Activated CD4-positive, alpha-beta T cell treated with anti-CD3 and anti-CD28 coated beads, Interleukin-2, amount 50 U/mL, for 16 hours (primary cell): Measurements from ENCODE around the gene ERG28.
A peak's percentile ranks its signal among the peaks of the same experiment; 100 is the strongest.
"Not testable (repeated sequence)": the region's sequence is repeated elsewhere in the genome, so short reads cannot be mapped to it uniquely, and the experiment has no call there.

ENCODE experiments used
- DNase-seq: peaks from one replicate; pipeline ENCODE4 v3.0.0-alpha.2; 2020

Gene ERG28, protein sequence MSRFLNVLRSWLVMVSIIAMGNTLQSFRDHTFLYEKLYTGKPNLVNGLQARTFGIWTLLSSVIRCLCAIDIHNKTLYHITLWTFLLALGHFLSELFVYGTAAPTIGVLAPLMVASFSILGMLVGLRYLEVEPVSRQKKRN

DNA sequence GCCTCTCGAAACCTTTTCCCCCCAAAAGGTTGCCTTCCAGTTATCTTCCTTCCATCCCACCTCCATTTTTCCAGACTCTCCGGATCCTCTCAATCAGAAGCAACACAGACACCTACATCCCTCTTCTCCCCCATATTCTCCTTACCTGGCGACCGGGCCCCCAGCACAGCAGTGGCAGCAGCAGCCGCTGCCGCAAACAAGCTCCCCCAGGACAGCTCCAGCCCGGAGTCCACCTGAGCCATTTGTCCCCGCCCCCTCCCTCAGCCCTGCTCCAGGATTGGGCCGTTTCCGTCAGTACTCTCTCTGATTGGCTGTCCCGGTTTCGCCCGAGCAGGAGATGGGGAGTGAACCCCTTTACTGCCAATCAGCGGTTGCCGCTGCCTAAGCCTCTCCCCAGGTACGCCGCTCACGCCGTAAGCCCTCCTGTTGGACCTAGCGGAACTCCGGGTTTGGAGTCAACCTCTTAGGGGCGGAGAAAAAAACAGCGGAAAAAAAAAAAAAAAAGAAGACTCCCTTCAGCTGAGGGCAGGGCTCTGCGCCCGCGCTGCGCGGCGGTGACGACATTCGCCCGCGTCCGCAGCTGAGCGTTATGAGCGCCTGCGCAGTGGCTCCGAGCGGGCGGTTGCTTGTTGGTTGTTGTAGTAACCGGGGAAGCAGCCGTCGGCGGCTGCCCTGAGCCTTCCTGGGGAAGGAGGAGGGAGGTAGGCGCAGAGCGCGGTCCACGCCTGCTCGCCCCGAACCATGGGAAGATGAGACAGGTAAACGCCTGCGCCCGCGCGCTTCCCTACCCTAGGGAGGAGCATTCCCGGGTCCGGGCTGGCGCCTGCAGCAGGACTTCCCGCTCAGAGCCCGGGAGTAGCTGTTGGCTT is at the start of gene ERG28, which contains the start of gene TTLL5:
Gene ERG28, minus strand, starts transcription at position 247 of the 869 bp plus-strand sequence. CDS start 3,374 bp downstream, outside the sequence.
Gene TTLL5, plus strand, starts transcription at position 617 of the 869 bp plus-strand sequence. CDS start 1,904 bp downstream, outside the sequence.
- DNase-seq, result peak; percentile 98

DNA sequence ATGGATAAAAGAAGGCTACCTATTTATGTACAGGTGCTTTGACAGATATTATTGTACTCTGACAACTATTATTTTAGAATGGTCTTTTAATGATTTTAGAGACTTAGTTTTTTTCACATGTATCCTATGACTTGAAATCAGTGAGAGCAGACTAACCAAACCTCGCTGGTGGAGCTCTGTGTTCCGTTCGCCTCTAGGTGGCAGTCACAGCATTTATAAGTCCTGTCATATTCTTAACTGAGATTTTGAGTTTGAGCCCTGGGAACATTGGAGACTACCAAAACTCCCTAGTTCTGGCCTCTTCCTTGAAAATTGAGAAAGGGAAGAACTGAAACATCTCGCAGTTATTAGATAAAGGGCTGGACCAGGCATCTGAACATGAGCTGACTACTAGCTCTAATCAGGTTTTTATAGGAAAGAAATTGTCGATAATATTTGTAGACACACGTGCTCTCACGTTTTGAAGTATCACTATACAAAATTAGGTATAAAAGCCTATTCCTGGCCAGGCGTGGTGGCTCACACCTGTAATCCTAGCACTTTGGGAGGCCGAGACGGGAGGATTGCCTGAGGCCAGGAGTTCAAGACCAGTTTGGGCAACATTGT is 48.6 kb upstream of the ERG28 start:
- DNase-seq, result peak; percentile 71

DNA sequence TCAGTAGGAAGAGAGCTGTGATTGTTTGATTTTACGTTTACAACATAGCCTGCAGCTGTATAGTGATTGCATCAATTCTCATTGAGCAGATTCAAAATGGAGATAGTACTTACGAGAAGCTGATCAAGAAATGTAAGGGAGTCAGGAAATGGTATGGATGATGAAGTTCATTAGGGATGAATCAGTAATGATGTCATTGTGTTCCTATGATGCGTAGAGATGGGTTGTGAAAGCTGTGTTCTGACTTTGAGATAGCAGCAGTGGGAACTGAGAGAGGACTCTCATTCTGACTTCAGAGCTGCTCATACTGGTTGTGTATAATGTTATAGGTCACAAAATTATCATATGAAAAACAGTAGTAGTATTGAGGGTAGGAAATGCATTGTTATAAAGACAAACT is 44.3 kb upstream of the ERG28 start:
- peak; percentile 8 for DNase-seq

DNA sequence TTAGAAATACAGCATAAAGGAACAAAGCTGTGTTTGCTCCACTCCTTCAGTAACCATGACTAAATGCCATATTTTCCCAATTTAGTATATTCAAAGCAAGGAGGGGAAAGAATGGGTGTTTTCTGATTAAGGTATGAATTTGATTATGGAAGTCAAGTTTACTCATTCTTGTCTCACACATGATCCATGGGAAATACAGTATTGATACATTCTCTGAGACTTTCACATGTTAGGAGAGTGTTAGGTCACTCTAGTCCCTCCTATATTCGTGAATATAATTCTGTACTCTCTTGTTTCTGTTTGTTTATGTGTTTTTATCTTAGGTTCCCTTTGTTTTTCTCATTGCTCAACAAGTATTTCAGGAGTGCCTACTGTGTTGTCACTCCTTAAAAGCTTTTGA is 42.8 kb upstream of the ERG28 start:
- DNase-seq, result no peak

DNA sequence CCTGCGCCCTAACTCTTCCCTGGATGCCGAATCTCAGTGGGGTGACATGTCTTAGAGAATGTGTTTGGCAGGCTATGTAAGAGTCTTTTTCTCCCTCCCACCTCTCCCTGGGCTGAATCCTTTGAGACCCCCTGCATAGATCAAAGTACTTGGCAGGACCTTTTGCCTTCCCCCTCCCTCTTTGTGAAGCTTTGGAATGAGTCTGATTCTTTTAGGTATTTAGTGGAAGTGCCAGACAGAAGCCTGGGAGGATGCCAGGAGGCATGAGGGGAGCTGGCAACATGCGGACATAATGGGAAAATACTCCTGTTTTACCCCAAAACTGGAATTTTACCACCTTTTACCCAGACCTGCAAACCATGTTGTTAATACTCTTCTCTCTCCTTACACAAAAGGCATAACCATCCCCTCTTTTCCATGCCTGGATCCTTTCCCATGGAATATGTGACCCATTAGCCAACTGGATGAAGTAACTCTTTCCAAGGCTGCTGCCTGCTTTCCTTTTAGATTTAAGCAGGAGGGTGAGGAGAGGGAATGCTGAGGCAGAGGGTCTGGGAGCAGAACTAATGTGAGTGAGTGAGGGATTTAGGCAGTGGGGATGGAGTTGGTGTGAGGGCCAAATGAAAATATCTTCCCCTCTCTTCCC is 42.1 kb upstream of the ERG28 start:
- DNase-seq, result no peak

DNA sequence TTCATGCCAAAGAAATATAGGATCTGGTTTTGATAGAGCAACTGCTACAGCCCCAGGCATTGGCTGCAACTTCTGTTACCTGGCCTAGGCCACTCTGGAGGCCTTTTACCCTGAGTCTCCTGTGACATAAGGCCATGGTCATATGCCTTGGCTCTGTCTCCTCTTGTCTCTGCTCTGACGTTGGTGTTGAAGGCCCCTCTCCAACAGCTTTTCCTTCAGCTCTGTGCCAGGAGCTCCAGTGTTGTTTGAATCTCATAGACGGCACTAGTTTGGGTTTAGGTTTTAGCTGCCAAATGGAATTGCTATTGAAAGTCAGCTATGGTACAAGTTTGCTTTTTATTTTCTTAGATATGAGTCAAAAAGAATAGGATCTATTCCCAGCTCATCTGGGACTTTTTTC is 41.4 kb upstream of the ERG28 start:
- DNase-seq, result no peak

DNA sequence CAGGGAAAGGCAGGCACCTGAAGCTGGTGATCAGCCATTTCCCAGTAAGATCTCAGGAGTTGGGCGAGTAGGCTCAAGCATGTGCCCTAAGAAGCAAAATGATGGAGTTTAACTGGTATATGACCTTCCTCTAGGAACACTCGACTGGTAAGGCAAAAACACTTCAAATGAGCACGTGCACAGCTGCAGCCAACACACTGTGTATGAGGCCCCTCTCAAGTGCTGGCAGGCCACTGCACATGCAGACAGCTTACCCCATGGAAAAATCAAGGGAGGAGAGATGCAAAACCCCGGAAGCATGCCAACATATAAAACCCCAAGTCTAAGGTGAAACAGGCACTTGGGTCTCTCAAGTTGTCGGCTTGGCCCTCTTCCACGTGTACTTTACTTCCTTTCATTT is 39.6 kb upstream of the ERG28 start:
- no peak for DNase-seq

DNA sequence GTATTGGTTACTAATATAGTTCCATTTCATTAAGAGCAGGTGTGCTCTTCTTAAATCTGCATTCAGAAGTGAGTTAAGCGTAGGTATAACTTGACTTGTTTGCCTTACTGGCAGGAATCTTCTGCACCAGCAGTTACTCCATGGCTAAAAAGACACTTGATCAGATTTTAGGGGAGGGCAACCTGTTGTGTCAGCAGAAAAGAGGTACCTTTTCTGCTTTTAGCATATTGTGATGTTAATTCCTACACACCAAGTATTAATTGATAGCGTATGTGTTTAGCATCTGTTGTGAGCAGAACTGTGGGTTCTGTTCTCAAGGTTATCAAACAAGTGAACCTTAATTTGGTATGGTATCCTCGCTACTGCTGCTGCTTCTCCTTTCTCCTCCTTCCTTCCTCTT is 38.7 kb upstream of the ERG28 start:
- no peak for DNase-seq

DNA sequence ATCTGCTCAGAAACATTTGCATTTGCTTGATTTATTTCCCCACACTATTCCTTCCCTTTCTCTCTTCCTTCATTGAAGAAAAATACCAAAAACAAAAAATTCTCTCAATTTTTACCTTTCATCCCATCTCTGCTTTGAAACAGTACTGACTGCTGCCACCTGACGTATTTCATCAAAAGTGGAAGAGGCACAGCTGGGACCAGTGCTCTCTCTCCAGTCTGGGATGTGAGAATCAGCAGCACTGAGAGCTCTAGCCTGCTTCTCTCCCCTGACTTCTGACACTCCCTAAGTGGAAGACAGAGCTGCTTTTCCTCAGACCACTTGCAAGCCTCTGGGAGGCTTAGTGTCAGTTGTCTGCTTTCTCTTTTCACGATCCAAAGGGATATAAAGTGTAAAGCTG is 37.2 kb upstream of the ERG28 start:
- no peak for DNase-seq

DNA sequence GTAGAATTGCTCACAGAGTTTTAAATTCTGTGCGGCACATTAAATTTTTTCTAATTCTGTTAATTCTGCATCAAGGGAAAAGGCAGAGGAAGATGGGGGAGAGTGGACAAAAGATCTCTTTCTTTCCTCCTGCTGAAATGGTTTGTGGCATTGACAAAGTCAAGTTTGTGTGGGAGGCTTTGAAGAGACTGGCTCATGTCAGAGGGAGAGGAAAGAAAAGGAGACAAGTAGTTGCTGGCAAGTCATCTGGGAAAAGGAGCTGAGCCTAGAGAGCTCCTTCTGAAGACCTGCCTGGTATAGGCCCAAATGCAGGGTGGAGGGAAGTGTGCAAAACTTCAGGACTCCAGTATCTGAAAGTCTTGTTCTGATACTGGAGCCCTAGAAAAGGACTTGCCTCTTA is 36.7 kb upstream of the ERG28 start:
- DNase-seq, result no peak

DNA sequence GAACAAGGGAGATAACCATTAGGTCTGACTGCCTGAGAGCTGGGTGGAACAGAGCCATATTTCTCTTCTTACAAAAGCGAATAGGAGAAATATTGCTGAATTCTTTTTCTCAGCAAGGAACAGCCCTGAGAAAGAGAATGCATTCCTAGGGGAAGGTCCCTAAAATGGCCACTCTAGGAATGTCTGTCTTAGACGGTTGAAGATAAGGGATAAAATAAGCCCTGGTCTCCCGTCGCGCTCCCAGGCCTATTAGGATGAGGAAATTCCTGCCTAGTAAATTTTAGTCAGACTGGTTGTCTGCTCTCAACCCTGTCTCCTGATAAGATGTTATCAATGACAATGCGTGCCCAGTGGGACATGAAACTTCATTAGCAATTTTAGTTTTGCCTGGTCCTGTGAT is 34.3 kb upstream of the ERG28 start:
- DNase-seq, result not testable (repeated sequence)

DNA sequence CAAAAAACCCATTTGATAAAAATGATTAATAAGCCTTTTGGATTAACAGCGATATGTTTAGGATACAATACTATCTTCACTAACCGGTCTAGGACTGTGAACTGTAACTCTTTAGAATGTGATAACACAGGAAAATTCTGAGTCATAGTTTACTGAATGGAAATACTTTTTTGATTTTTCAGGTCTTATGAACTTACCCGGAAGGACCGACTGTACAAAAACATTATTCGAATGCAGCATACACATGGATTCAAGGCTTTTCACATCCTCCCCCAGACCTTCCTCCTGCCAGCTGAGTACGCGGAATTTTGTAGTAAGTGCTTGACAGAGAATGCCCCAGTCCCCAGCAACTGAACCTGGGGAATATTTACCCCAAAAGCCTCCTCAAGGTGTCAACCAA is 29.3 kb upstream of the ERG28 start:
- DNase-seq, result no peak

DNA sequence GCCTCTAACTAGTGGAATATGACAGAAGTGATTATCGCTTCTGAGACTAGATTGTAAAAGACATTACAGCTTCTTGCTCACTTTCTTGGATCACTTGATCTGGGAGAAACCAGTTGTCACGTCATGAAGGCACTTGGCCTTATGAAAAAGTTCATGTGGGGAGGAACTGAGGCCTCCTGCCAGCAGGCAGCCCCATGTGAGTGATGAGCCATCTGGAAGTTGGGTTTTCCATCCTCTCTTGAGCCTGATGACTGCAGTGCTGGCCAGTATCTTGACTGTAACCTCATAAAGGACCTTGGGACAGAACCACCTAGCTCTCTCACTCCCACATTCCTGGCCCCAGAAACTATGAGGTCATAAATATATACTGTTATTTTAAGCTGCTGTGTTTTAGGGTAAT is 28.3 kb upstream of the ERG28 start:
- DNase-seq, result no peak

DNA sequence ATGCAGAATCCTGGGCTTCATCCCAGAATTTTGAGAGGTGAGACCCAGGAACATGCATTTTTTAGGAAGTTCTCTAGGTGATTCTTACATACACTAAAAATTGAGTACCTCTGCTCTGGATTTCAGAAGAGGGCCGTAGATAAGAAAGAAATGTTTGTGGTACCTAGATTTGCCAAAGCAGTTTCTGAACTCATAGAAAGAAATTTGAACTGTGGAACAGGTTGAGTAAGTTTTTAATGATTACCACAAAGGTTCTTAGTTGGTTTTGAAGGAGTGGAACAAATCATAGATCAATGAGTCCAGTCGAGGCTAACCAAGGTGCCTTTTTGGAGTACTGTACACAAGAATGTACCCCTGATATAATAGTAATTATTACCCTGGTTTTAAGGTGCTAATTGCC is 25.2 kb upstream of the ERG28 start:
- no peak for DNase-seq

DNA sequence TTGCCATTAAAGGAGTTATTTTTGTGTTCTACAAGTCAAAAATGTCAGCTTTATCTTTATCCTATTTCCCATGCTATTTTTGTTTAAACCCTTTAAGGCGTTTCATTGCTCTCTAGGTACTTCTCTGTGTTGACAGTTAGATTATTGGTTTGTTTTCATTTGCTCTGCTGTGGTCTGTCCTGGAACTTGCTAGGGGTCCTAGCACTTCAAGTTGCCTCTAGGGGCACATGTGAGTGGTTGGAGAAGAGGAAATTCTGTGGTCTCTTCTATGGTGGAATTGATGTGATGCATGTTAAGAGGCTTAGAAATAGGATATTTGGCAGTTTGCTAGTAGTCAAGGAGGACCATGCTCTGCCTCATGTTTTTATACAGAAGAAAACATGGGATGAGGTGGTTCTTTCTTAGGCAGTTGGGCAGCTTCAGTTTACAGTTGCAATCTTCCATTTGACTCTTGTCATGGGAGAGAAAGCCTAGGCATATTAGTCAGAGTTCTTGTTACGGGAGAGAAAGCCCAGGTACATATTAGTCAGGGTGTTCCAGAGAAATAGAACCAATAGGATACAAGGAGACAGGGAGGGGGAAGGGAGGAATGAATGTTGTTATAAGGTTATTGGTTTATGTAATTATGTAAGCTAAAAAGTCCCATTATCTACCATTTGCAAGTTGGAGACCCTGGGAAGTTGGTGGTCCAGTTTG is 14.7 kb upstream of the ERG28 start:
- DNase-seq, result no peak

DNA sequence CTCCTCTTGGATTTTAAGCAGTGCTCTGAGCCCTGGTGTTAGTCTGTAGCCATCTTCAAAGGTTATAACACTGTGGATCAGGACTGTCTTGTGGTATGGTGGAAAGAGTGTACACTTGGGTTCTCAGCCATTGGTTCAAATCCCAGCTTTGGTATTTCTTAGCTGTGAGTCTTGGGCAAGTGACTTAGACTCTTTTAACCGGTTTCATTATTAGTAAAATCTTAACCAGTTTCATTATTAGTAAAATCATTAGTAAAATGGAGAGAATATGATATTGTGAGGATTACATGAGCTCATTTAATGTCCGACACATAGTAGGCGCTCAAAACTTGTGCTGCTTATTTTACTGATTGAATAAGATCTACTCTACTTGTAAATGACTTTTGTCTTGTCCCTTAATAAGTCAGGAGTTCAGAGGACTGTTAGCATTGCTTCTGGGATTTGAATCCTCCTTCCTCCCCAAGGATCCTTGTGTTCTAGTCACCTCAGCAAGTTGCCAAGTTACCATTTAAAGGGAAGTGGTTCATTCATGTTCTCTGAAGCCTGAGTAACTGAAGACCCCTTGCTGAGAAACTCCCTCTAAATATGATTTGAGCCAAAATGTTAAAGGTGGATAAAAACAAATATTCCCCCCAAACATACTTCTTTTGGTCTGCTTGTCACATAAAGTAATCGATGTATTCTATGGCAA is 12.8 kb upstream of the ERG28 start:
- DNase-seq, result peak; percentile 78

DNA sequence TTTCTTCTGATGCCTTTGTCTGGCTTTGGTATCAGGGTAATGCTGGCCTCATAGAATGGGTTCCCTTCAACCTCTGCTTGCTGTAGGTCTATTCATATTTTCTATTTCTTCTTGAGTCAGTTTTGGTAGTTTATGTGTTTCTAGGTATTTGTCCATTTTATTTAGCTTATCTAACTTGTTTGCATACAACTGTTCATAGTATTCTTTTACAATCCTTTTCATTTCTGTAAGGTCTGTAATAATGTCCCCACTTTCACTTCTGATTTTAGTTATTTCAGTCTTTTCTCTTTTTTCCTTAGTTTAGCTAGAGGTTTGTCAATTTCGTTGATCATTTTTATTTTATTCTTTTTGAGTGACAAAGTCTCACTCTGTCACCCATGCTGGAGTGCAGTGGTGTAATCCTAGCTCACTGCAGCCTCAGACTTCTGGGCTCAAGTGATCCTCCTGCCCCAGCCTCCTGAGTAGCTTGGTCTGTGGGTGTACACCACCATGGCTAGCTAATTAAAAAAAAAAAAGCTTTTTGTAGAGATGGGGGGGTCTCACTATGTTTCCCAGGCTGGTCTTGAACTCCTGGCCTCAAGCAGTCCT is 12.0 kb upstream of the ERG28 start:
- DNase-seq, result peak; percentile 52

DNA sequence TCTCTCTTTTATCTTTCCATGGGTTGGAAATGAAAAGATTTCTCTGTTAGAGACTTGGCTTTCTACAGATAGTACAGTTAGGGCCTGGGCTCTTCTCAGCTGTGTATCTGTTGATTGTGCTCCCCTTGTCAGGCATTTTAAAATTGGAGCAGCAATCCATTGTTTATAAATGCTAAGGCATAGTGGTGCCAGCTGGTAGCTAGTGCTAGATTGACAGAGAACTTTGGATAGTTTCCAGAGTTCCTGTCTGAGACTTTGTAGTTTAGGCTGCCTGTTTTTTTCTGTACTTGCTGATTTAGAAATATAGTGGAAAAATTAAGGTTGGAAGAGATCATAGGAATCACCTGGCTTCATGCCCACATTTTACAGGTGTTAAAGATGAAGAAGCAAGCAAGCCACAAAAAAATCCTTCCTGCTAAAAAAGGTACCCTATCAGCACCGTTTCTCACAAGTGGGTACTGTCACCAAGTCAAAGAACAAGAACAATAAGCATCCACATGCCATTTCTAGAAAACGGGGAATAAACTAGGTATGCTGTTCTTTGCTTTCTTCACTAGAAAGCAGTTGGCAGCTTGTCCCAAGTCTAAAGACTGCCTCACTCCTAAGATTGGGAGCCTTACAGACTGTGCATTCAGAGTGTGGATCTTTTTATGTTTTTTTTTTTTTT is 6.6 kb upstream of the ERG28 start:
- DNase-seq, result no peak

DNA sequence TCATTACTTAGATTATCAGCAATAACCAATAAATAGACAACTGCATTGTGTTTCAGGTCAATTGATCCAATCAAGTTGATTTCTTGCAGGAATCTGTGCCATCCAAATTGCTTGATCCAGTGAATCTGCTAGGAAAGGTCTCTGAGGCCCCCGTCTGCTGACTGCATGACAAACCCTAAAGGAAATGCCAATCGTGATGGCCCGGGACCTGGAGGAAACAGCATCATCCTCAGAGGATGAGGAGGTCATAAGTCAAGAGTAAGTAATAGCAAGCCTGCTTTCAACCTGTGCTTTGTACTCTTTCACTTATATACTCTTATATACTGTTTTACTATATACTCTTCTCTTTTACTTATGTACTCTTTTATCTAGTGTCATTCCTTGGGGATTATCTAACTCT is 2.3 kb upstream of the ERG28 start:
- no peak for DNase-seq

DNA sequence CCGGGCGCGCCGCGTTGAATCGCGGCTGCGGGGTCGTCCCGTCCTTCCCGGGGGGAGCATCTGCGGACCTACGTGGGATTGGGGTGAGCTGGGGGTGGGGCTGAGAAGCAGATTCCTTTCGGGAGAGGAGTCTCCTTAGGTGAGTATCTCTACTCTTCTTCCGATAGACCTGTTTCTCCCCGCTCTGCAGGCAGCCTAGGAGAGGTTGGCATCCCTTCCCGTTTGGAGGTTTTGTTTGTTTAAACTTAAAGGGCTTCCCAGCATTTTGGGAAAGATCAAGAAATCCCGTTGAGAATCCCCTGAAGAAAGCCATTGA is 781 bp upstream of the ERG28 start:
- no peak for DNase-seq

DNA sequence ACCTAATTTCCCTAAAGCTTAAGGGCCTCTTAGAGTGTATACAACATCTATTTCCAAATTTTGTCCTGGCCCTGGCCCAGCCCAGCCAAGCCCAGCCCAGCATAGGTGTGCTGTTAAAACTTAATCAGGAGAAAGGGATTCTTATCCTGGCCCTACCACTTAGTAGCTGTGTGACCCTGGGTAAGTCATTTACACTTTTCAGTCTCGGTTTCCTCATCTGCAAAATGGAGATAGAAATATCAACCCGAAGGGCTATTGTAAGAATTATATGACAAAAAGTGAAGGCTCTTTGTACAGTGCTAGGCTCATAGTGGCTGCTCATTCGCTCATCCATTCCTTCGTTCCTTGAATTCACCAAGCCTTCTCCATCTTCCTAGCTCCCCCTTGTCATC is 442 bp downstream of the ERG28 start:
- no peak for DNase-seq

DNA sequence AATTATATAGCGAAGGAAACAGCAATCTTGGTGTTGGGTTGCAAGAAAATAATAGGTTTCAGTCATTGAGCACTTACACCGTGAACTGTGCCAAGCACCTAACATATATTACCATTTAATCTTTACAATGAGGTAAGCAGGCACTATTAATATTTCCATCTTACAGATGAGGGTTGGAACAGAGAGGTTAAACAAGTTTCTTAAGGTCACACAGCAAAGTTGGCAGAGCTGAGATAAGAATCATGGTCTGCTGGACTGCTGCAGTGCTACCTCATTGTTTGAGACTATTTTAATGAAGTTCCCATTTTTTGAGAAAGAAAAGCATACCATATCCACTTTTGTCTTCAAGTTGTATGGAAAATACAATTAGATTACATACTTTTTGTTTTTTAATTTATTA is 1.7 kb downstream of the ERG28 start:
- DNase-seq, result no peak
